B cell (primary cell): ENCODE data around the gene CD38. TPM values are rescaled to one million over a fixed set of nuclear protein-coding genes. Genes with fewer than 3 reads are reported as not detected.

ENCODE experiments used
- ATAC-seq: fragments of 200-7000 bp; cut with Tn5 transposase; one replicate; pipeline ENCODE4 v1.10.0; 2021; ENCODE audit warnings: low read depth, mild to moderate bottlenecking, moderate number of reproducible peaks, moderate library complexity
- CTCF ChIA-PET: fragments of 350-600 bp; sonication (Branson Sonifier 250); formaldehyde crosslinking; loops from one replicate; lab custom pipeline; 2021; ENCODE audit warnings: antibody characterized with exemption, inconsistent platforms; lab: Charles Lee
- POLR2A ChIA-PET: fragments of 350-600 bp; sonication (Branson Sonifier 250); formaldehyde crosslinking; loops from one replicate; lab custom pipeline; 2021; ENCODE audit warnings: antibody characterized with exemption; lab: Charles Lee
- DNase-seq: peaks from one replicate; pipeline ENCODE4 v3.0.0; 2013
- H2AFZ ChIP-seq: 2 replicates; pipeline ENCODE4 v1.6.1; 2012; ENCODE audit warnings: mild to moderate bottlenecking, low read depth, low read length; ENCODE audit not compliant: insufficient read depth, poor library complexity, severe bottlenecking
- H3K27ac ChIP-seq, 2 donors: 1 replicate in 1 of 2; 2 replicates in 1 of 2; pipeline ENCODE4 v1.5.1; 2012 to 2013; ENCODE audit warnings: low read length in 2 of 2, mild to moderate bottlenecking in 2 of 2, moderate library complexity in 1 of 2
- H3K27me3 ChIP-seq, 4 experiments: fragments of 200-600 bp in 1 of 4; sonication (generic) in 1 of 4; replicated peaks in 1 of 4; 1 replicate in 2 of 4; 2 replicates in 2 of 4; pipeline versions ENCODE4 v1.6.1 to v1.7.0; 2013 to 2016; ENCODE audit warnings: low read length in 3 of 4, mild to moderate bottlenecking in 2 of 4, mixed read lengths in 1 of 4, moderate library complexity in 1 of 4; ENCODE audit not compliant: insufficient read depth in 4 of 4, control insufficient read depth in 3 of 4; ENCODE audit errors: control extremely low read depth in 1 of 4
- H3K36me3 ChIP-seq, 2 experiments: replicated peaks in 1 of 2; 1 replicate in 1 of 2; 2 replicates in 1 of 2; pipeline versions ENCODE4 v1.6.1 to v1.7.1; 2013; ENCODE audit warnings: low read length in 1 of 2; ENCODE audit not compliant: insufficient read depth in 2 of 2, control insufficient read depth in 1 of 2; ENCODE audit errors: control extremely low read depth in 1 of 2, extremely low read depth in 1 of 2
- H3K4me1 ChIP-seq, 2 donors: fragments of 200-600 bp in 1 of 2; sonication (generic) in 1 of 2; 1 replicate in 1 of 2; 2 replicates in 1 of 2; pipeline versions ENCODE4 v1.5.1 to v1.6.1; 2013 to 2017; ENCODE audit warnings: low read length in 2 of 2; ENCODE audit not compliant: control insufficient read depth in 2 of 2, insufficient read depth in 2 of 2
- H3K4me2 ChIP-seq: replicated peaks from 2 replicates; pipeline ENCODE3; 2012; ENCODE audit warnings: mild to moderate bottlenecking, low read depth, low read length; ENCODE audit not compliant: poor library complexity, severe bottlenecking
- H3K4me3 ChIP-seq, 5 experiments: fragments of 200-600 bp in 1 of 5; sonication (generic) in 1 of 5; 1 replicate in 3 of 5; 2 replicates in 2 of 5; pipeline versions ENCODE4 v1.5.1 to v1.7.0; 2011 to 2016; ENCODE audit warnings: low read length in 4 of 5, mild to moderate bottlenecking in 4 of 5, low read depth in 2 of 5, control low read depth in 1 of 5, moderate library complexity in 1 of 5; ENCODE audit not compliant: insufficient read depth in 1 of 5; ENCODE audit errors: control extremely low read depth in 1 of 5, extremely low read depth in 1 of 5
- H3K79me2 ChIP-seq: fragments of 200-600 bp; sonication (generic); one replicate; pipeline ENCODE4 v1.6.0; 2016; ENCODE audit warnings: low read length; ENCODE audit not compliant: control insufficient read depth, insufficient read depth
- H3K9ac ChIP-seq: fragments of 200-600 bp; sonication (generic); 2 replicates; pipeline ENCODE4 v1.6.1; 2017; ENCODE audit warnings: mild to moderate bottlenecking, low read length, moderate library complexity
- H3K9me3 ChIP-seq, 3 donors: one replicate each; pipeline versions ENCODE4 v1.6.1 to v1.7.1; 2013; ENCODE audit warnings: low read length in 2 of 3; ENCODE audit not compliant: control insufficient read depth in 2 of 3, insufficient read depth in 1 of 3; ENCODE audit errors: control extremely low read depth in 1 of 3
- H4K20me1 ChIP-seq: 2 replicates; pipeline ENCODE4 v1.6.0; 2012; ENCODE audit warnings: mild to moderate bottlenecking, low read length; ENCODE audit not compliant: insufficient read depth, control insufficient read depth, poor library complexity, severe bottlenecking
- H3K27ac Mint-ChIP-seq: one replicate; pipeline ENCODE4 v1.8.0; 2021; ENCODE audit warnings: mixed read lengths
- H3K27me3 Mint-ChIP-seq: one replicate; pipeline ENCODE4 v1.8.0; 2021; ENCODE audit warnings: mixed read lengths
- H3K4me1 Mint-ChIP-seq: one replicate; pipeline ENCODE4 v1.8.0; 2021; ENCODE audit warnings: mixed read lengths
- H3K4me3 Mint-ChIP-seq: one replicate; pipeline ENCODE4 v1.8.0; 2021; ENCODE audit warnings: mixed read lengths
- H3K9me3 Mint-ChIP-seq: one replicate; pipeline ENCODE4 v1.8.0; 2022; ENCODE audit warnings: mixed read lengths; ENCODE audit not compliant: insufficient read depth
- EZH2 ChIP-seq: IDR thresholded peaks from 2 replicates; pipeline ENCODE4 v1.6.1; 2012; ENCODE audit warnings: borderline replicate concordance, low read depth, mild to moderate bottlenecking, moderate library complexity, low read length; ENCODE audit not compliant: insufficient read depth, poor library complexity, severe bottlenecking
- WGBS: methylation state at CpG from one replicate; pipeline ENCODE4 v1.1.5; 2013; ENCODE audit warnings: missing lambda C conversion rate; ENCODE audit not compliant: insufficient coverage; 5-methylcytosine and 5-hydroxymethylcytosine counted together
- intact Hi-C: fragments of 100-400 bp; cut with micrococcal nuclease; formaldehyde crosslinking; loops from one replicate; pipeline ENCODE4 v1.10.0; 2022
- polyA plus RNA-seq: library from polyadenylated mRNA; depleted of rRNA; stranded (reverse); fragments of >200 nt; gene quantifications from 2 replicates; pipeline ENCODE4 v1.2.3, GENCODE V29; 2012
- total RNA-seq, 2 donors: library from RNA; stranded (reverse); fragments of 120-200 nt in 1 of 2; gene quantifications; 1 replicate in 1 of 2; 2 replicates in 1 of 2; pipeline versions ENCODE4 v1.2.3 to v1.2.4, GENCODE V29; 2013 to 2022
- TF ChIP-seq, protein P1 (sequence below): fragments of 200-600 bp; IDR thresholded peaks from one replicate; pipeline ENCODE4 v1.8.0; 2022; ENCODE audit warnings: antibody characterized with exemption, mild to moderate bottlenecking

CD38 gene
- total and polyA plus RNA-seq, 2 donors (not counting 1 experiment from before 2014, with no cell fraction given) = 10.1 to 12.9 TPM

DNA sequence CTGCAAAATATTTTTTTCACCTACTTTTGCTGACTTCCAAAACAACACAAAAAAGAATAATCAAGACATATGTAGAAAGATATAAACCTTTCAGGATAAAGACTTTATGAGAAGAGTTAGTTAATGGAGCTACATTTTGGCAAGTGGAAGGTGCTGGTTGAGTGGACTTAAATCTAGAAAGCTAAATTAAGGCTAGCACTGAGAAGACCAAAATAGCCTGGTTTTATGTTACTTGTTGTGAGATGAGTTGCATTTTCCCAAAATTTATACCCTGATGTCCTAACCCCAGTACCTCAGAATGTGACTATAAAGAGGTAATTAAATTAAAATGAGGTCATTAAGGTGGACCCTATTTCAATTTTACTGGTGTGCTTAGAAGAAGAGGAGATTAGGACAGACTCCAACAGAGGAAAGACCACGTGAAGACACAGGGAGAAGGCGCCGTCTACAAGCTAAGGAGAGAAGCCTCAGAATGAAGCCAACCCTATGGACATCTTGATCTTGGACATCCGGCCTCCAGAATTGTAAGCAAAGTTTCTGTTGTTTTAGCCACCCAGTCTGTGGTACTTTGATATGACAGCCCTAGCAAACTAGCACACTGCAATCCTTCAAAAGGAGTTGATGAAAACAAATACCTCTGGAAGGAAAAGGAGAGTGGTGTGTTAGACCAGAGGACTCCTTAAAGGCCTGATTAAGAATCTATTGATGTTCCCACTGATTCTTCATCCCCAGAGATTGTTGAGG is 93.0 kb downstream of the CD38 start:
- WGBS = 93% methylated on average over 4 of the region's 4 CpGs
- H3K27ac Mint-ChIP-seq = no peak overlapping the region
- Histone ChIP-seq H3K36me3 (no peaks in the 10 kb centered on the region), H3K27me3 (no peaks in the 10 kb centered on the region), H4K20me1 (no peaks in the 10 kb centered on the region), H3K9ac (no peak overlapping the region), H3K4me1 (no peaks in the 10 kb centered on the region), H3K9me3 (no peaks in the 10 kb centered on the region), H3K27ac (no peak overlapping the region), H2AFZ (no peak overlapping the region), H3K4me2 (no peak overlapping the region), H3K79me2 (no peaks in the 10 kb centered on the region), H3K4me3 (no peak overlapping the region)
- intact Hi-C loops = no loop called here
- ChIA-PET POLR2A (no interaction called here), CTCF (interaction anchor here (1.6 to 2.7 kb wide), 2 partner anchors 9 to 12 kb away, joined by 5 to 13 read pairs; no protein-coding TSS in a partner anchor)
- TF ChIP-seq, protein P1, sequence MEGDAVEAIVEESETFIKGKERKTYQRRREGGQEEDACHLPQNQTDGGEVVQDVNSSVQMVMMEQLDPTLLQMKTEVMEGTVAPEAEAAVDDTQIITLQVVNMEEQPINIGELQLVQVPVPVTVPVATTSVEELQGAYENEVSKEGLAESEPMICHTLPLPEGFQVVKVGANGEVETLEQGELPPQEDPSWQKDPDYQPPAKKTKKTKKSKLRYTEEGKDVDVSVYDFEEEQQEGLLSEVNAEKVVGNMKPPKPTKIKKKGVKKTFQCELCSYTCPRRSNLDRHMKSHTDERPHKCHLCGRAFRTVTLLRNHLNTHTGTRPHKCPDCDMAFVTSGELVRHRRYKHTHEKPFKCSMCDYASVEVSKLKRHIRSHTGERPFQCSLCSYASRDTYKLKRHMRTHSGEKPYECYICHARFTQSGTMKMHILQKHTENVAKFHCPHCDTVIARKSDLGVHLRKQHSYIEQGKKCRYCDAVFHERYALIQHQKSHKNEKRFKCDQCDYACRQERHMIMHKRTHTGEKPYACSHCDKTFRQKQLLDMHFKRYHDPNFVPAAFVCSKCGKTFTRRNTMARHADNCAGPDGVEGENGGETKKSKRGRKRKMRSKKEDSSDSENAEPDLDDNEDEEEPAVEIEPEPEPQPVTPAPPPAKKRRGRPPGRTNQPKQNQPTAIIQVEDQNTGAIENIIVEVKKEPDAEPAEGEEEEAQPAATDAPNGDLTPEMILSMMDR = no peak
- no peak for TF ChIP-seq EZH2
- DNase-seq (no peak), ATAC-seq (no peak)
- no peaks in the 10 kb centered on the region for H3K4me1 Mint-ChIP-seq
- H3K9me3 Mint-ChIP-seq = no peaks in the 10 kb centered on the region
- no peaks in the 10 kb centered on the region for H3K27me3 Mint-ChIP-seq
- no peak overlapping the region for H3K4me3 Mint-ChIP-seq

DNA sequence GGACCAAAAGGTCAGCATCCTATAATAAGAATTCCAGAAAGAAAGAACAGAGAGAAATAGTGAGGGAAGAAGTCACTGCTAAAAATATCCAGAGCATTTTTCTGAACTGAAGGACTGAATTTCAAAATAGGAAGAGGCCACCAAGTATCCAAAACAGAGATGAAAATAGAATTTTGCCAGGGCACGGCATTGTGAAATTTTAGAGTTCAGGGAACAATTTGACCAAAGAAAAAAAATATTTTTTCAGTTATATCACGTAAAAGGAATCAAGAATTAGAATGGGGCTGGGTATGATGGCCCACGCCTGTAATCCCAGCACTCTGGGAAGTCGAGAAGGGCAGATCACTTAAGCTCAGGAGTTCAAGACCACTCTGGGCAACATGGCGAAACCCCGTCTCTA is 95.0 kb downstream of the CD38 start:
- Histone ChIP-seq H3K36me3 (no peaks in the 10 kb centered on the region), H3K27ac (no peak overlapping the region), H2AFZ (no peak overlapping the region), H3K9ac (no peak overlapping the region), H3K4me3 (no peak overlapping the region), H3K9me3 (peaks cover 0 to 4% (median 0%) of the 10 kb centered on the region in 3 donors), H4K20me1 (no peaks in the 10 kb centered on the region), H3K79me2 (no peaks in the 10 kb centered on the region), H3K4me2 (no peak overlapping the region), H3K4me1 (no peaks in the 10 kb centered on the region), H3K27me3 (no peaks in the 10 kb centered on the region)
- ChIA-PET CTCF (interaction anchor here (1.0 kb wide), 1 partner anchor 10 kb away, joined by 3 read pairs; no protein-coding TSS in a partner anchor), POLR2A (no interaction called here)
- Mint-ChIP-seq H3K27me3 (no peaks in the 10 kb centered on the region), H3K4me3 (no peak overlapping the region), H3K9me3 (peaks cover 2% of the 10 kb centered on the region), H3K27ac (no peak overlapping the region), H3K4me1 (no peaks in the 10 kb centered on the region)
- TF ChIP-seq EZH2 = no peak
- TF ChIP-seq, protein P1 = no peak
- WGBS = no CpG with 5 or more reads among the region's 6 CpGs
- no peak for DNase-seq
- ATAC-seq = no peak
- intact Hi-C loops = no loop called here
